ENCODE measurements around the gene SEPTIN11. TPM values are rescaled to one million over a fixed set of nuclear protein-coding genes. Genes with fewer than 3 reads are reported as not detected.
A peak's percentile ranks its signal among the peaks of the same experiment; 100 is the strongest.

Gene SEPTIN11
- total RNA-seq, 1 experiment from 2014 or later = 77.3 TPM

DNA sequence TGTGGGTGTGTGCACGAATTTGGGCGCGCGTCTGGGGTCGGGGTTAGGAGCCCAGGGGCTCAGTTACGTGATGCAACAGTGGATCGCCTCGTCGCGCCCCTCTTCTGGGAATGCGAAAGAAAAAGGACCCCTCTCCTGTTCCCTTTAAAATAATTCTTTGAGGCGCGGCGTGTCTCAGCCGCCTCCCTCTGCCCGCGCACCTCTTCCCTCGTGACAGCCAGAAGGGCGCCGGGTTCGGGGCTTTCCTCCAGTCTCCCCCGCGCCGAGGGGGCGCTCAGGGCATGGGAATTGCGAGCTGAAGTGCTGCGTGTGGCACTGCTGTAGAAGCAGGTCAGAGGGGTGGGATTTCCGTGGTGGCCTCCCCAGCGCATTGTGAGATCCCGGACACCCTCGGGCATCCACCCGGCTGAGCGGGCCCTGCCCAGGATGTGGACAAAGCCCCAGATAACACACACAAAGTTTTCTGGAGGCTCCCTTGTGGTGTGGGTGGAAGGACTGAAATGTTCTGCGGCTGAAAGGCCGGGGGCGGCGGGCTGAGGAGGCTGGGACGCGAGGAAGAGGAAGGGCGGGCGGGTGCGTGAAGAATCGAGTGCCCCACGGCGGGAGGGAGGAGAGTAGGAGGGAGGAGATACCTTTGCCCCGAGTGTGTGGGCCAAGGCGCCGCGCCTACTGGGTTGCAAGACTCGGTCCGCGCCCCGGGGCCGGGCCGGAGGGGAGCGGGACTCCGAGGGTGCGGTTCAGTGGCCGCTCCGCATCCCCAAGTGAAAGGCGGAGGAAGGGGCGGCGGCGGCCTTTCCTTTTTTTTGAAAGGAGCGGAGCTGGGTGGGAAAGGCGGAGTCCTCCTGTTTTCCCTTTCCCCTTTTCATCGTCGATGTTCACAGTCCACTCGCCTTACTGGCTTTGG, 752 bp downstream of the SEPTIN11 start:
- H3K79me1 ChIP-seq (ENCODE audit: insufficient read depth, low read depth, low read length, poor library complexity, severe bottlenecking) = peaks cover 5% of the 10 kb centered on the region
- DNase-seq = peak; percentile 51
- no peak overlapping the region for H3K4ac ChIP-seq (ENCODE audit: low read depth, low read length)
- H3K4me2 ChIP-seq (ENCODE audit: insufficient read depth, insufficient read length, low read length) = peak overlapping the region; percentile 96
- H3K9me3 Mint-ChIP-seq = no peaks in the 10 kb centered on the region
- H3K4me1 ChIP-seq (ENCODE audit: insufficient read depth, low read length) = peaks cover 5% of the 10 kb centered on the region; the same call in 1 of the 2 replicates
- H3K27me3 Mint-ChIP-seq (ENCODE audit: low read depth) = peaks cover 21% of the 10 kb centered on the region
- no peaks in the 10 kb centered on the region for H4K20me1 ChIP-seq (ENCODE audit: control insufficient read depth, insufficient read depth, insufficient read length)
- no peak overlapping the region for H3K27ac ChIP-seq (ENCODE audit: insufficient read length, low read depth, low read length)
- no peak overlapping the region for H3K27ac Mint-ChIP-seq
- H2BK5ac ChIP-seq (ENCODE audit: insufficient read length, low read length) = no peak overlapping the region
- peak overlapping the region; percentile 86 for H2AFZ ChIP-seq (ENCODE audit: low read length)
- TF ChIP-seq, protein P1, sequence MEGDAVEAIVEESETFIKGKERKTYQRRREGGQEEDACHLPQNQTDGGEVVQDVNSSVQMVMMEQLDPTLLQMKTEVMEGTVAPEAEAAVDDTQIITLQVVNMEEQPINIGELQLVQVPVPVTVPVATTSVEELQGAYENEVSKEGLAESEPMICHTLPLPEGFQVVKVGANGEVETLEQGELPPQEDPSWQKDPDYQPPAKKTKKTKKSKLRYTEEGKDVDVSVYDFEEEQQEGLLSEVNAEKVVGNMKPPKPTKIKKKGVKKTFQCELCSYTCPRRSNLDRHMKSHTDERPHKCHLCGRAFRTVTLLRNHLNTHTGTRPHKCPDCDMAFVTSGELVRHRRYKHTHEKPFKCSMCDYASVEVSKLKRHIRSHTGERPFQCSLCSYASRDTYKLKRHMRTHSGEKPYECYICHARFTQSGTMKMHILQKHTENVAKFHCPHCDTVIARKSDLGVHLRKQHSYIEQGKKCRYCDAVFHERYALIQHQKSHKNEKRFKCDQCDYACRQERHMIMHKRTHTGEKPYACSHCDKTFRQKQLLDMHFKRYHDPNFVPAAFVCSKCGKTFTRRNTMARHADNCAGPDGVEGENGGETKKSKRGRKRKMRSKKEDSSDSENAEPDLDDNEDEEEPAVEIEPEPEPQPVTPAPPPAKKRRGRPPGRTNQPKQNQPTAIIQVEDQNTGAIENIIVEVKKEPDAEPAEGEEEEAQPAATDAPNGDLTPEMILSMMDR (conservative IDR thresholded peaks at IDR 0.05) = no peak
- no peak overlapping the region for H2AK5ac ChIP-seq (ENCODE audit: insufficient read length, low read length)
- no peak overlapping the region for H2BK15ac ChIP-seq (ENCODE audit: low read depth, low read length)
- WGBS (ENCODE audit: extremely low coverage, insufficient read length, low lambda C conversion rate) = no CpG with 5 or more reads among the region's 69 CpGs
- no peaks in the 10 kb centered on the region; a peak in 2 of 7 replicates for H3K36me3 Mint-ChIP-seq (ENCODE audit: insufficient read depth in 1 of 3, low read depth in 3 of 3)
- H4K5ac ChIP-seq (ENCODE audit: insufficient read length, low read depth, low read length) = no peak overlapping the region
- no peak overlapping the region for H3K23ac ChIP-seq (ENCODE audit: insufficient read length, low read depth, low read length)
- H3K14ac ChIP-seq (ENCODE audit: insufficient read depth, low read length) = peak overlapping the region; percentile 62; the same call in 1 of the 2 replicates
- H2BK20ac ChIP-seq (ENCODE audit: low read depth, low read length, poor library complexity, severe bottlenecking) = no peak overlapping the region
- peaks cover 23% of the 10 kb centered on the region for H3K23me2 ChIP-seq (ENCODE audit: insufficient read length, low read depth, low read length, poor library complexity, severe bottlenecking)
- no peak overlapping the region for H3K56ac ChIP-seq (ENCODE audit: insufficient read length, low read depth, low read length)
- H3K4me1 Mint-ChIP-seq = peaks cover 23 to 28% of the 10 kb centered on the region in 2 experiments
- no peak overlapping the region for H2BK120ac ChIP-seq (ENCODE audit: low read depth, low read length, poor library complexity, severe bottlenecking)
- H3K9me3 ChIP-seq (ENCODE audit: control insufficient read depth, low read depth, low read length) = no peaks in the 10 kb centered on the region
- peak overlapping the region; percentile 63 for H3K9ac ChIP-seq (ENCODE audit: extremely low read depth, insufficient read length, low read length)
- H3K18ac ChIP-seq (ENCODE audit: insufficient read length, low read depth, low read length) = no peak overlapping the region
- peak overlapping the region; percentile 83 to 84 for H3K4me3 Mint-ChIP-seq
- no peak overlapping the region for H4K91ac ChIP-seq (ENCODE audit: insufficient read length, low read depth, low read length)
- no peak overlapping the region for H4K8ac ChIP-seq (replicated peaks; ENCODE audit: insufficient read length, low read depth, low read length)
- H3K79me2 ChIP-seq (ENCODE audit: insufficient read depth, low read length) = peaks cover 26% of the 10 kb centered on the region; the same call in 1 of the 2 replicates
- H3T11ph ChIP-seq (ENCODE audit: low read length) = no peak overlapping the region
- no peaks in the 10 kb centered on the region; the same call in 1 of the 2 replicates for H3K27me3 ChIP-seq (ENCODE audit: insufficient read depth, low read length)
- H2BK12ac ChIP-seq (ENCODE audit: insufficient read length, low read depth, low read length) = no peak overlapping the region

Data from H9 (cell line).